ENCODE measurements around the gene MCMBP.

DNA sequence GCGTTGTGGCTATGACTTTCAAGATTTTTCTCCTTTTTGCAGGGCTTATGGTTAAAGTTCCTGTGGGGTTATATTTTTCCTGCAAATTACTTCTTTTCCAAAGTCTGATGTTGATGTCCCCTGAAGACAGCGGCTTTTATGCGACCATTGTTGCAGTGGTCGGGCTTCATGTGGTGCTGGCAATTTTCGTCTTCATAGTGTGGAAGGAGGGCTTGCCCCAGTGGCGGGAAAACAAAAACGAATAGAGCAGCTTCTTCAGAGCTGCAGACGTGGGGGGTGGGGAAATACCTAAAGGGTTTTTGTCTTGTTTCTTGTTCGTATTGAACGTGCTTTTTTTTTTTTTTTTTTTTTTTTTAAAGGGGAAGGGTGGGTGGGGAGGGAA lies 53.8 kb downstream of the MCMBP start:
- TF ChIP-seq POLR2AphosphoS5 (IDR thresholded peaks at IDR 0.05; ENCODE audit: low read depth, low read length) (no peak), POLR2A (IDR thresholded peaks at IDR 0.05; ENCODE audit: low read depth, low read length) (no peak), TAF1 (IDR thresholded peaks at IDR 0.05; ENCODE audit: low read depth, low read length) (no peak), POU2F2 (IDR thresholded peaks at IDR 0.05; ENCODE audit: low read depth, low read length) (no peak), SPI1 (IDR thresholded peaks at IDR 0.05; ENCODE audit: low read depth, low read length) (no peak), PAX5 (IDR thresholded peaks at IDR 0.05; ENCODE audit: insufficient read depth, low read length, severe bottlenecking) (no peak)
